Smooth muscle cell (in vitro differentiated cells): ENCODE results near the gene BMP2K. TPM values are rescaled to one million over a fixed set of nuclear protein-coding genes. Genes with fewer than 3 reads are reported as not detected.

Experiments
- DNase-seq: peaks from one replicate; lab custom pipeline; 2025; ENCODE audit not compliant: unreplicated experiment; lab: John Stamatoyannopoulos, UW
- H2AFZ ChIP-seq: fragments of 200-600 bp; sonication (generic); 2 replicates; pipeline ENCODE4 v1.6.0; 2016; ENCODE audit warnings: antibody characterized with exemption, low read depth, mild to moderate bottlenecking
- H3F3A ChIP-seq: fragments of 200-600 bp; sonication (generic); 2 replicates; pipeline ENCODE4 v1.6.0; 2017; ENCODE audit warnings: antibody characterized with exemption, low read depth
- H3K27ac ChIP-seq: fragments of 200-600 bp; sonication (generic); 2 replicates; pipeline ENCODE4 v1.5.1; 2016; ENCODE audit warnings: low read depth, mild to moderate bottlenecking
- H3K27me3 ChIP-seq: fragments of 200-600 bp; sonication (generic); 2 replicates; pipeline ENCODE4 v1.6.1; 2016; ENCODE audit warnings: low read depth, mild to moderate bottlenecking
- H3K36me3 ChIP-seq: fragments of 200-600 bp; sonication (generic); 2 replicates; pipeline ENCODE4 v1.5.1; 2016; ENCODE audit warnings: low read depth
- H3K4me1 ChIP-seq: fragments of 200-600 bp; sonication (generic); 2 replicates; pipeline ENCODE4 v1.5.1; 2016; ENCODE audit warnings: low read depth
- H3K4me2 ChIP-seq: fragments of 200-600 bp; sonication (generic); 2 replicates; pipeline ENCODE4 v1.6.0; 2016; ENCODE audit warnings: mild to moderate bottlenecking
- H3K4me3 ChIP-seq: fragments of 200-600 bp; sonication (generic); 2 replicates; pipeline ENCODE4 v1.5.1; 2016; ENCODE audit warnings: mild to moderate bottlenecking
- H3K79me2 ChIP-seq: fragments of 200-600 bp; sonication (generic); 2 replicates; pipeline ENCODE4 v1.6.0; 2016; ENCODE audit warnings: low read depth, mild to moderate bottlenecking
- H3K9ac ChIP-seq: fragments of 200-600 bp; sonication (generic); 2 replicates; pipeline ENCODE4 v1.6.0; 2016; ENCODE audit warnings: low read depth
- H3K9me3 ChIP-seq: fragments of 200-600 bp; sonication (generic); replicated peaks from 2 replicates; pipeline ENCODE4 v1.5.1; 2016; ENCODE audit warnings: low read depth
- H4K20me1 ChIP-seq: fragments of 200-600 bp; sonication (generic); 2 replicates; pipeline ENCODE4 v1.6.0; 2016; ENCODE audit warnings: low read depth
- WGBS: methylation state at CpG from one replicate; pipeline ENCODE4 v1.1.7; 2016; ENCODE audit warnings: low lambda C conversion rate; 5-methylcytosine and 5-hydroxymethylcytosine counted together
- polyA plus RNA-seq: library from polyadenylated mRNA; unstranded; fragments of >200 nt; fragmentation: Nextera tagmentation; extraction: Ambion mirVana; gene quantifications from 2 replicates; pipeline ENCODE4 v1.2.1, GENCODE V29; 2016
- total RNA-seq: library from RNA; depleted of rRNA; stranded (reverse); fragments of >200 nt; gene quantifications from 2 replicates; pipeline ENCODE4 v1.2.3, GENCODE V29; 2014
- TF ChIP-seq, protein P1 (sequence below): fragments of 200-600 bp; sonication (generic); IDR thresholded peaks from 2 replicates; pipeline ENCODE4 v1.5.1; 2017; ENCODE audit warnings: borderline replicate concordance, mild to moderate bottlenecking, antibody characterized with exemption; ENCODE audit not compliant: insufficient read depth, poor library complexity, severe bottlenecking

Gene BMP2K
- total and polyA plus RNA-seq, 2 experiments from 2014 or later, result 3.9 to 32.0 TPM

GRCh38 chr4:78910612-78911011, 134.5 kb downstream of the BMP2K start:
- H4K20me1 ChIP-seq, result no peaks in the 10 kb centered on the region
- no peaks in the 10 kb centered on the region for H3K79me2 ChIP-seq
- no peak overlapping the region for H3K4me3 ChIP-seq
- H3K4me2 ChIP-seq, result no peak overlapping the region
- no peaks in the 10 kb centered on the region for H3F3A ChIP-seq
- H3K27ac ChIP-seq, result no peak overlapping the region
- DNase-seq, result no peak
- H3K36me3 ChIP-seq, result peaks cover 8% of the 10 kb centered on the region
- TF ChIP-seq, protein P1, sequence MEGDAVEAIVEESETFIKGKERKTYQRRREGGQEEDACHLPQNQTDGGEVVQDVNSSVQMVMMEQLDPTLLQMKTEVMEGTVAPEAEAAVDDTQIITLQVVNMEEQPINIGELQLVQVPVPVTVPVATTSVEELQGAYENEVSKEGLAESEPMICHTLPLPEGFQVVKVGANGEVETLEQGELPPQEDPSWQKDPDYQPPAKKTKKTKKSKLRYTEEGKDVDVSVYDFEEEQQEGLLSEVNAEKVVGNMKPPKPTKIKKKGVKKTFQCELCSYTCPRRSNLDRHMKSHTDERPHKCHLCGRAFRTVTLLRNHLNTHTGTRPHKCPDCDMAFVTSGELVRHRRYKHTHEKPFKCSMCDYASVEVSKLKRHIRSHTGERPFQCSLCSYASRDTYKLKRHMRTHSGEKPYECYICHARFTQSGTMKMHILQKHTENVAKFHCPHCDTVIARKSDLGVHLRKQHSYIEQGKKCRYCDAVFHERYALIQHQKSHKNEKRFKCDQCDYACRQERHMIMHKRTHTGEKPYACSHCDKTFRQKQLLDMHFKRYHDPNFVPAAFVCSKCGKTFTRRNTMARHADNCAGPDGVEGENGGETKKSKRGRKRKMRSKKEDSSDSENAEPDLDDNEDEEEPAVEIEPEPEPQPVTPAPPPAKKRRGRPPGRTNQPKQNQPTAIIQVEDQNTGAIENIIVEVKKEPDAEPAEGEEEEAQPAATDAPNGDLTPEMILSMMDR, result no peak
- H3K4me1 ChIP-seq, result no peaks in the 10 kb centered on the region
- H2AFZ ChIP-seq, result no peak overlapping the region
- WGBS, result 98% methylated on average over 2 of the region's 2 CpGs
- no peaks in the 10 kb centered on the region for H3K9me3 ChIP-seq
- H3K9ac ChIP-seq, result no peak overlapping the region
- H3K27me3 ChIP-seq, result no peaks in the 10 kb centered on the region

GRCh38 chr4:78922207-78922606, 146.1 kb downstream of the BMP2K start:
- Histone ChIP-seq H3K4me1 (no peaks in the 10 kb centered on the region), H3K27me3 (no peaks in the 10 kb centered on the region), H3K27ac (no peak overlapping the region), H3K36me3 (peaks cover 5% of the 10 kb centered on the region), H3K79me2 (no peaks in the 10 kb centered on the region), H3K9ac (no peak overlapping the region), H3K4me2 (no peak overlapping the region), H3K4me3 (no peak overlapping the region), H3K9me3 (no peaks in the 10 kb centered on the region), H3F3A (no peaks in the 10 kb centered on the region), H2AFZ (no peak overlapping the region), H4K20me1 (no peaks in the 10 kb centered on the region)
- no peak for DNase-seq
- TF ChIP-seq, protein P1, result no peak
- WGBS, result 52% methylated on average over 4 of the region's 4 CpGs

DNA sequence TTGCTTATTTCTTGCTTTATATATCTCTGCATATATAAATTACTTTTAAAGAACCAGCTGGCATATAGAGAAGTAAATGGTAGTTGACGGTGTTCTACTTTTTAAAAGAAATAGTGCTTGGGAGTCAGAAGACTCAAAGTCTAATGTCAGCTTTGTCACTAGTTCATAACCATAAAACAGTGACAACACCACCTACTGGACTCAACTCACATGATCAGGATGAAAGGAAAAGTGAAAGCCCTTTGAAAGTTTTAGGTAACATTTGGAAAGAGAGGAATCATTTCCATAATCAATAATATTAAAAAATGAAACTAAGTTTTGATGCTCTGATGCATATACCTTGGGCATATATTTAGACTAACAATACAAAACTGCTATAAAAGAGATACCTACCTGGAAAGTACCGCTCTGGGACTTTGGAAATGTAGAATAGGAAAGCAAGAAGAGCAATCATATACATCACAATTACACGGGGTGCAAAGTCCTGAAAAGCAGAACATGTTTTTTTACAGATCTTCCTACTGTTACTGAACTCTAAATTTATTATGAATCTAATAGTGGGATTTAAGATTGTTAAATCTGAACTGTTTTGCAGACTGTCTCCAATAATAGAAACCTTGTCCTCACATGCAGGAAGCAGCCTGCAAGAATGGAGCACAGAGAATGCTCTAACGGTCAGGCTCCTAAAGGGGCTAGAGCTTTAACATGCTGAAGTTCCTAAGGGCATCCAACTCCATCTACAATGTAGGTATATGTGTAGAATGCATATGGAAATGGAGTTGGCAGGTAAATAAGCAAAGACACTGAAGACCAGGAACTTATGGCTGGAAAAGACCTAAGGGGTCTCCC, 147.5 kb downstream of the BMP2K start:
- no peaks in the 10 kb centered on the region for H3K9me3 ChIP-seq
- H3F3A ChIP-seq, result no peaks in the 10 kb centered on the region
- no peak for DNase-seq
- H3K4me3 ChIP-seq, result no peak overlapping the region
- H3K36me3 ChIP-seq, result peaks cover 5% of the 10 kb centered on the region
- H2AFZ ChIP-seq, result no peak overlapping the region
- H3K27me3 ChIP-seq, result no peaks in the 10 kb centered on the region
- WGBS, result 93% methylated on average over 4 of the region's 4 CpGs
- no peaks in the 10 kb centered on the region for H3K4me1 ChIP-seq
- no peaks in the 10 kb centered on the region for H4K20me1 ChIP-seq
- H3K9ac ChIP-seq, result no peak overlapping the region
- no peak overlapping the region for H3K27ac ChIP-seq
- no peak overlapping the region for H3K4me2 ChIP-seq
- TF ChIP-seq, protein P1, result no peak
- no peaks in the 10 kb centered on the region for H3K79me2 ChIP-seq

- Histone ChIP-seq H4K20me1 (no peaks in the 10 kb centered on the region), H3K4me2 (no peak overlapping the region), H3F3A (no peaks in the 10 kb centered on the region), H3K79me2 (no peaks in the 10 kb centered on the region), H3K4me3 (no peak overlapping the region), H3K27ac (no peak overlapping the region), H3K4me1 (no peaks in the 10 kb centered on the region), H2AFZ (no peak overlapping the region), H3K27me3 (no peaks in the 10 kb centered on the region), H3K36me3 (no peaks in the 10 kb centered on the region), H3K9ac (no peak overlapping the region), H3K9me3 (no peaks in the 10 kb centered on the region)
- TF ChIP-seq, protein P1, result no peak
- 71% methylated on average over 1 of the region's 1 CpG for WGBS
- DNase-seq, result no peak
These were observed 150.7 kb downstream of the BMP2K start for GRCh38 chr4:78926826-78927225.
